Neural progenitor cell (in vitro differentiated cells): ENCODE results near the gene FUT7.

Experiments
- CTCF ChIP-seq: fragments of 200-600 bp; sonication (generic); IDR thresholded peaks from 2 replicates; pipeline ENCODE4 v1.5.1; 2017; ENCODE audit warnings: antibody characterized with exemption, mild to moderate bottlenecking
- EZH2 ChIP-seq: fragments of 200-600 bp; sonication (generic); IDR thresholded peaks from 2 replicates; pipeline ENCODE4 v1.6.1; 2017; ENCODE audit warnings: antibody characterized with exemption, mild to moderate bottlenecking, moderate library complexity
- EZH2phosphoT487 ChIP-seq: fragments of 200-600 bp; sonication (generic); IDR thresholded peaks from 2 replicates; pipeline ENCODE4 v1.6.1; 2017; ENCODE audit warnings: antibody characterized with exemption

GRCh38 chr9:137021568-137021978 is 10.3 kb downstream of the FUT7 start:
- no peak for TF ChIP-seq CTCF
- TF ChIP-seq EZH2phosphoT487, result no peak
- no peak for TF ChIP-seq EZH2
